Umbilical cord (tissue), 2 donors: ENCODE results near the gene TMEM154. TPM values are rescaled to one million over a fixed set of nuclear protein-coding genes. Genes with fewer than 3 reads are reported as not detected.
"Not testable (repeated sequence)": the region's sequence is repeated elsewhere in the genome, so short reads cannot be mapped to it uniquely, and the experiment has no call there.

Source experiments
- DNase-seq: peaks from one replicate; pipeline ENCODE4 v3.0.0-alpha.2; 2015; ENCODE audit warnings: low spot score
- total RNA-seq: library from RNA; depleted of rRNA; stranded (reverse); fragments of >200 nt; gene quantifications from one replicate; pipeline ENCODE4 v1.2.3, GENCODE V29; 2014; ENCODE audit warnings: low replicate concordance; ENCODE audit not compliant: insufficient read depth

TMEM154 gene
- total RNA-seq, 1 donor from 2014 or later: 11.3 TPM

DNA sequence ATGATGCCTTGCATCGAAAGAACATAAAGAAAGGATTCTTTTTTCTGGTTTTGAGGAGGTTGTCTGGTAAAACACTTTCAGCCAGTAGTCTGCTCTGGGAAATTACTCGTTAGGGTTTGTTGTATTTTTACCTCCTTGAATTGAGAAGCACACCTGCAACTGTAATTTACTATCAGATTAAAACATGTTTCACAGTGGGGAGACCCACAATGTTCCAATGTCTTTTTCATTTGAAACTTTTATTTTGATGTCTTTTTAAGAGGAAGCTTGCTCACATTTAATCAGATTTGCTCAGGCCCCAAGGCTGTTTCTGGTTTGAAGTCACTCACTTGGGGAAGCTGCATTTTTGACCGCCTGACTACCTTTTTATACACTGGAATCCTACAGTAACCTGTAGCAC lies 12.0 kb downstream of the TMEM154 start:
- DNase-seq: no peak

GRCh38 chr4:152666946-152667345 lies 12.9 kb downstream of the TMEM154 start:
- DNase-seq: no peak

GRCh38 chr4:152665691-152666395 lies 14.0 kb downstream of the TMEM154 start:
- no peak for DNase-seq

GRCh38 chr4:152664067-152664378 lies 15.8 kb downstream of the TMEM154 start:
- DNase-seq: not testable (repeated sequence)

- no peak for DNase-seq
These were observed 16.4 kb downstream of the TMEM154 start for GRCh38 chr4:152663203-152664066.

- DNase-seq: no peak
These were observed 18.1 kb downstream of the TMEM154 start for GRCh38 chr4:152661649-152662048.

GRCh38 chr4:152660526-152660925 lies 19.3 kb downstream of the TMEM154 start:
- DNase-seq: no peak

DNA sequence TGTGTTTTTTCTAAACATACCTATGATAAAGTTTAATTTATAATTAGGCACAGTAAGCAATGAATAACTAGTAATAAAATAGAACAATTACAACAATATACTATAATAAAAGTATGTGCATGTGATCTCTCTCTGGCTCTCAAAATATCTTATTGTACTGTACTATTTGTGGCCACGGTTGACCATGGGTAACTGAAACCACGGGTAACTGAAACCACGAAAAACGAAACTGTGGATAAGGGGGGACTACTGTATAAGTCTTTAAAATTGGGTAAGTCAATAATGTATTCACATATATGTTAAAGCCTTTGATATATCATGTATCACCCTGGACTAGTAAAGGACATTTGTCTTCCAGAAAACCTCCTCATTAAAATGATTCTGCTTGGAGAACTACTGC lies 20.0 kb downstream of the TMEM154 start:
- no peak for DNase-seq

GRCh38 chr4:152657657-152658056 lies 22.1 kb downstream of the TMEM154 start:
- DNase-seq: no peak

- DNase-seq: no peak
These were observed 24.3 kb downstream of the TMEM154 start for GRCh38 chr4:152655272-152656129.

DNA sequence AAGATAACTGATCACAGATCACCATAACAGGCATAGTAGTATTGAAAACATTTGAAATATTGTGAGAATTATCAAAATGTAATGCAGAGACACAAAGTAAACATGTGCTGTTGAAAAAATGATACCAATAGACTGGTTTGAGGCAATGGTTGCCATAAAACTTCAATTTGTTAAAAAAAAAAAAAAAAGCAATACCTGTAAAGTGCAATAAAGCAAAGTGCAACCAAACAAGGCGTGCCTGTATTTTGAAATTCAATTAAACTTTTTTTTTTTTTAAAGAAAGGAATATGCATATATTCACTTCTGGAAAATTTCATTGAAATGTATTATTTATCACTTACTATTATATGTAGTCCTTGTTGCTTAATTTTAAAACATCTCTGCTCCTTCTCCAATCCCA lies 27.7 kb downstream of the TMEM154 start:
- no peak for DNase-seq

- no peak for DNase-seq
These were observed 28.2 kb downstream of the TMEM154 start for GRCh38 chr4:152651473-152652060.

GRCh38 chr4:152646221-152646620 lies 33.6 kb downstream of the TMEM154 start:
- no peak for DNase-seq

- no peak for DNase-seq
These were observed 35.7 kb downstream of the TMEM154 start for GRCh38 chr4:152644130-152644529.

GRCh38 chr4:152643153-152644035 lies 36.4 kb downstream of the TMEM154 start:
- DNase-seq: no peak

- DNase-seq: peak; percentile 54
These were observed 39.5 kb downstream of the TMEM154 start for GRCh38 chr4:152640058-152640921.

DNA sequence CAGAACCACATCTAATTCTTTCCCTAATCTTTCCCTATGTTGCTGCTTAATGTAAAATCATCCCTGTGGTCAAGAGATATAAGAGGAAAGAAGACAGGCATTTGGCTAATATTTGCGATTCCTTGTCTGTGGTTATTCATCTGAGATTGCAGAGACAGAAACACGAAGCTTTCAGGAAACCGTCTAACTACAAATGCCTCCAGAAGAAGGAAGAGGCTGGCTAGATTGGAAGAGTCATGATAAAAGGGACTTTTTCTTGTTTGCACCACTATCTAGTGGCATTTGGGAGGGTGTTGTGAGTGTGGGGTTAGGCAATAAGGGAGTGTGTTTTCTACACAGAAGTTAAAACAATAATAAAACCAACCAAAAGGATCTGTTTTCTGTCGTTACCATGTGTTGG lies 43.9 kb downstream of the TMEM154 start:
- peak; percentile 90 for DNase-seq

GRCh38 chr4:152634110-152634760 lies 45.6 kb downstream of the TMEM154 start:
- DNase-seq: peak; percentile 86

DNA sequence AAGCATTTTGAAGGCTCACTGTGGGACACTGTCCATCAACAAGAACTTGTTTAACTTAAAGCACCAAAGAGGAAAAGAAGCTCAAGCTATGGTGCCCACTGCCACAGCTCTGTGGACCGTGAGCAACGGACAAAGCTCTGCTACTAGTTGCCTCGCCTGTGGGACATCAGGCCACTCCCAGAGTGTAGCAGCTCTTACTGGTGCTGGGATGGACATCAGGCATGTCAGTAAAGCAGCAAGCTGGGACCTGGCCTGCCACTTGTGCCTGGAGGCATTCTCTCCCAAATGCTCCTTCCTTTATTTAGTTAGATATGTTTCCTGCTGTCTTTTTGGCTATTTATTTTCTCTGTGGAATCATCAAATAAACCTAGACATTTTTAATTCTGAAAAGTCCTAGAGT lies 46.7 kb downstream of the TMEM154 start:
- peak; percentile 28 for DNase-seq
